HuH-7 (cell line): ENCODE results near the gene RPAP3.

Experiments used
- DNase-seq: peaks from one replicate; pipeline ENCODE4 v3.0.0; 2011; ENCODE audit warnings: low spot score

The RPAP3 gene

DNA sequence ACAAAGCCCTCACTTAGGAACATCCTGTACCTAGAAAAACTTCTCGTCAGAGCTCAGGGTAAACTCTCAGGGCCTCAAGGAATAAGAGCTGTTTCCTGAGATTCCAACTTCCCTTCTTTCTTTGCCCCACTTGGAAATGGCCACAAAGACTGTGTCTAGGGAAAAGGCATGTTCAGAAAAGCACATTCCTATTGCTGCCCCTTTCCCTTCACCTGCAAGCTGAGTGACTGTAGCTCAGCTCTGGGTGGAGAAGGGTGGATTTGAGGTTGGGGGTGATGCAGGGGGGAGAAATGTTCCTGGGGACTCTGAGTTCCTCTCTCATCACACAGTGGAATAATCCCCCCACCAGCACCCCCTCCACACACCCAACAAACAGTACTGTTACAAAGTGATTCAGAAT is 12.7 kb upstream of the RPAP3 start:
- DNase-seq, result no peak

DNA sequence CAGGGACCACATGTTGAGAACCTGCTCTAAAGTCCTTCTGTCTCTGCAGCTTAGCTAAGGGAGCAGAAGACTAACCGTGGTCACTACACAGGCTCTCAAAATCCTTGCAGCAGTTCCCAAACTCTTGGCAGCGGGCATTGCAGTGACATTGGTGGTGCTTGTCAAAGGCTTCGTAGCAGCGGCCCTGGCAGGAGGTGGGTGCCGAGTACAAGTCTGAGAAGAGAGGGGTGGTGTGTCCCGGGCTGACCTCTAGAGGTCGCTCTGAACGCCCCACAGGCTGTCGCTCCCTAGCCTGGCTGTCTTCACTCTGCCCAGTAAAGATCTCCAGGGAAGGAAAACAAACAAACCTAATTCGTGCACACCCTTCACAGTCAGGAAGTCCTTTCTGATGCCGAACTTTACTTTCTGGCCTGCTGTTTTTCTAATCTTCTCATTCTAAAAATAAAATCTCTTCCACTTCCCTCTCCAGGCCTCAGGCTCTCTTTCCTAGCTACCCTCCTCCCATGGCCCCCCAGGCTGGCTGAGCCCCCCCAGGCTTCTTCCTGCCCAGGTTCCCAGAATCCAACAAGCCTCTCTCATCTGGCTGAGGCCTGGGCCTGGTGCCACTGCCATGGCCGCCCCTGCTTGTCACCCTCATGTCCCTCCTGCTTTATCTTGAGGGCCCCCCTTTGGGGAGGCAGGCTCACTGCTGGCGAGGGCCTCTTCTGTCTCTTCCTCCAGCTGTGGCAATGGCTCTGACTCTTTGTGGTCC is 11.8 kb upstream of the RPAP3 start:
- DNase-seq, result peak; percentile 90

DNA sequence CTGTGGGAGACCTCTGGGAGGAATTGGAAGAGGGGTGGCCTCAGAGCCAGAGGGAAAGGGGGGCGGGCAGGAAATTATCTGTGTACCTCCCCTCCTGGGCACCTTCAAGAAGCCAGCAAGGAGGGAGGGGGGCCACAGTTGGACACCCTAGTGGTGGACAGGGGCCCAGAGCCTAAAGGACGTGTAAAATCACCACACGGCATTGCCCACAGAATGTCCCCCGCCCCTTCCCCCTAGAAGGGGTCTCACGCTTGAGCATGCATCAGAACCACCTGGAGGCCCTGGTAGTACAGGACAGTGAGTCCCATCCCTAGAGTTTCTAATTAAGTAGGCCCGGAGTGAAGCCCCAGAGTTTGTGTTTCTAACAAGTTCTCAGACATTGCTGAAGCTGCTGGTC is 11.2 kb upstream of the RPAP3 start:
- no peak for DNase-seq

DNA sequence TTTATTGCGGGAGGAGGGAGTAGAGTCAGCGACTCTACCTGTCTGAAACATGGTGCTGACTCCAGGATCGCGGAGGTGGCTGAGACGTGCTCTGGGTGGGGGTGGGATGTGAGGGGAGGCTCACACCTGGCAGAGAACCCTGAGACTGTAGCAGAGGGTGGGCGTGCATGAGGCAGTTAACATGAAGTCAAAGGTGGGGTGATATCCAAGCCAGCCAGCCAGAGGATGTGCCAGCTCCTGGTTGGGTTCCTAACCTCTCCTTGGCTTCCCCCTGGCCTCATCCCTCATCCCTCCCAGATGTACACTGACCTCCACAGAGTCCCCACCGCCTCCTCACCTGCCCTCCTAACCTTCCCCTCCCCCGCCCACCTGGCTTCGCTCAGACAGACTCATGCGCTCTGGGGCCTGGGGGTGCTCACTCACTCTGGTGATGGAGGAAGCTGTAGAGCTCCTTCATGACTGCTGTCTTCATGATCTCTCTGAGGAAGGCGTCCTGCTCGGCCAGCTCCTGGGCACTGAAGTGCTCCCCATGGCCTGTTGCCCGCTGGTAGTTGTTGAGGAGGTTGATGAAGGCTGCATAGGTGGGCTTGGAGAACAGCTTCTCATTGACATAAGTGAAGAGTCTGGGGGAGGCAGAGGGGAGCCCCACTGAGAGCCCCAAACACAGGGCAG is 10.2 kb upstream of the RPAP3 start:
- no peak for DNase-seq

GRCh38 chr12:47715393-47715876 is 9.6 kb upstream of the RPAP3 start:
- DNase-seq, result peak; percentile 65

- no peak for DNase-seq
These were observed 9.1 kb upstream of the RPAP3 start for GRCh38 chr12:47714826-47715386.

DNA sequence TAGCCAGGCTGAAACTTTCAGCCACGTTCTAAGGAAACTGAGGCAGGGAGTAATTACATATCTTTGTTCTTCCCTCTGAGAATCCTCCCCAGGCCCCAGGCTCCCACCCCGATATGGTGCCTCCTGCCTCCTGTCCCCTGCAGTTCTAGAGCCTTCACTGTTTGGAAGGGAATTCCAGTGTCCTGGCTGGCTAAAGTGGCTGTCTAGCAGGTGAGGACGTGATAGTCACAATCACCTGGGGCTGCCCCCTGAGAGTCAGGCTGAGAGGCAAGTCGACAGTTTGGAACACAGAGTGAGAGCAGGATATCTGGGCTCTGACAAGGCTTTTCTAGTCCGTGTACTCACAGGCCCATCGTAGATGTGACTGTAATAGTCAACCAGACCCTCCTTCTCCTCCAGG is 6.3 kb upstream of the RPAP3 start:
- DNase-seq, result no peak

- DNase-seq, result no peak
These were observed 5.6 kb upstream of the RPAP3 start for GRCh38 chr12:47711448-47711847.

- DNase-seq, result no peak
These were observed 4.4 kb upstream of the RPAP3 start for GRCh38 chr12:47710278-47710677.

GRCh38 chr12:47709671-47710070 is 3.8 kb upstream of the RPAP3 start:
- no peak for DNase-seq

DNA sequence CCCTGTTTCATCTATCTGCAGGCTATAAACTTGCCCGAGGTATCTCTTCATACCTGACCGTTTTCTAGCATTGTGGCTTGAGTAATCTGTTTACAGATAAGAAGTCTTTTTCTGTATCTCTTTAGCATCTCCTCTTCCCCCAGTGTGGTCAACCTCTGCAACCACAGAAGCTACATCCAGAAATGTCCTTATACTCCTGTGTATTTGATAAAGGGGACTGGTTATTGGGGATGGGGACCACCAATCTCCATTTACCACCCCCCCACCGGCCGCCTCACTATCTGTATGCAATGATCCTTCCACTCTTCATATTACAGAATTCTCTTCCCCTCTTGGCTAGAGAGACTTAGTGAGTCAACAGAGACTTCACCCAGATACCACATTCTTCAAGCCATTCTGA is 3.4 kb upstream of the RPAP3 start:
- no peak for DNase-seq

DNA sequence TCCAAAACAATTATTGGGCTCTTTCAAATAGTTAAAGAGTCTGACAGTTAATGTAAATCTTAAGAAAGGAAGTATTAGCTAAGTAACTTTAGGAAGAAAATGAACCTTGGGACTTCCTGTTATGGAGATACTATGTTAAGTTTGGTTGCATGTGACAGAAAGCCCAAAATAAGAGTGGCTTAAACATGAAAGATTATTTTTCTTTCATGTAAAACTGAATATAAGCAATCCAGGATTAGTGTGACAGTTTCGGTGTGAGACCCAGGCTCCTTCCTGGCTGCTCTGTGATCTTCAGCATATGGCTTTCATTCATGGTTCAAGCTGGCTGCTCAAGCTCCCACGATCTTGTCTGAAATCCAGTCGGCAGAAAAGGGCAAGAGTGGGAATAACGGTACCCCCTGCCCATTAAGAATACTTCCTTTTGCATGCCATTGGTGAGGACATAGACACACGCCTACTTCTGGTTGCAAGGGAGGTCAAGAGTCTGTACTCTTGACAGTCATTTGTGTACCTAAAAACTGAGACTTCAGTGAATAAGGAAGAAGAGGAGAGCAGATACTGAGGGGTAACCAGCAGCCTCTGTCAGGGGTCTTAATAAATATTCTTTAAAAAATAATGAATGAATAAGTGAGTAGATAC is 2.2 kb upstream of the RPAP3 start:
- DNase-seq, result no peak

DNA sequence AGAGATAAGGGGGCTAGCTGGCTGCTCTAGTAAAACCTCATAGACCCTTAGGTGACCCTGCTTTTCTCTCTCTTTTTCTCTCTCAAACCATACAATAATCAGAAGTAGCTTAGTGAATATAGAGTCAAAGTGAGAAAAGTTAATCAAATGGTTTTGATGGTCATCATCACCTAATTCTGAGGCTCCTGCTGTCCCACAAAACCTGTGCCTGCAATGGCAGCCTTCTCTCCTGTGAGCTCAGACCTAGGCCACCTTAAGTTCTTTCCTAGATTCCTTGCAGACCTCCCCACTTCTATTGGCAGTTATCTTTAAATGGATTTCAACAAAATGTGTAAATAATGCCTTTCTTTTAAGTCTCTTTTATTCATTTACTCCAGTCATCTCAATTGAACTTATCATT is 1.5 kb upstream of the RPAP3 start:
- no peak for DNase-seq

- no peak for DNase-seq
These were observed 633 bp downstream of the RPAP3 start for GRCh38 chr12:47705229-47705565.

DNA sequence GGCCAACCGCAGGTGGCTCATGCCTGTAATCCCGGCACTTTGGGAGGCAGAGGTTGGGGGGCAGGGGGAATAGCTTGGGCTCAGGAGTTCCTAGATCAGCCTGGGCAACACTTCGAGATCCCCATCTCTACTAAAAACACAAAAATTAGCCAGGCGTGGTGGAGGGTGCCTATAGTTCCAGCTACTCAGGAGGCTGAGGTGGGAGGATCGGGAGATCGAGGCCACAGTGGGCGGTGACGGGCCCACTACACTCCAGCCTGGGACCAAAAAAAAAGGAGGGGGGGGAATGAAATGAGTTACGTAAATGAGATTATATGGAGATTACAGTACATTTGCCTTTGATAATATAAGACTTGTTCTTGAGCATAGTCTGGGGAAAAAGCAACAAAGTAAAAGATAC is 1.1 kb downstream of the RPAP3 start:
- DNase-seq, result no peak

GRCh38 chr12:47700263-47700662 is 5.6 kb downstream of the RPAP3 start:
- DNase-seq, result no peak

GRCh38 chr12:47698631-47699030 is 7.2 kb downstream of the RPAP3 start:
- DNase-seq, result no peak

GRCh38 chr12:47698055-47698454 is 7.8 kb downstream of the RPAP3 start:
- DNase-seq, result no peak

DNA sequence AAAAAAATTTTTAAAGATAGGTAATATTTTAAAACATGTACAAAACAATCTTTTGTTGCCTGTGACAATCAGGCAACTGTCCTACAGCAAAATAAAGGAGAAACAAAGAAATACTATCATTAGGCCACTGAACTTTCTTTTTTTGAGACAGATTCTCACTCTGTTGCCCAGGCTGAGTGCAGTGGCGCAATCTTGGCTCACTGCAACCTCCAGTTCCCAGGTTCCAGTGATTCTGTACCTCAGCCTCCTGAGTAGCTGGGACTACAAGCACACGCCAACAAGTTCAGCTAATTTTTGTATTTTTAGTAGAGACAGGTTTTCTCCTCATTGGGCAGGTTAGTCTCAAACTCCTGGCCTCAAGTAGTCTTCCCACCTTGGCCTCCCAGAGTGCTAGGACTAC is 16.6 kb downstream of the RPAP3 start:
- DNase-seq, result no peak

GRCh38 chr12:47687636-47688035 is 18.2 kb downstream of the RPAP3 start:
- no peak for DNase-seq

DNA sequence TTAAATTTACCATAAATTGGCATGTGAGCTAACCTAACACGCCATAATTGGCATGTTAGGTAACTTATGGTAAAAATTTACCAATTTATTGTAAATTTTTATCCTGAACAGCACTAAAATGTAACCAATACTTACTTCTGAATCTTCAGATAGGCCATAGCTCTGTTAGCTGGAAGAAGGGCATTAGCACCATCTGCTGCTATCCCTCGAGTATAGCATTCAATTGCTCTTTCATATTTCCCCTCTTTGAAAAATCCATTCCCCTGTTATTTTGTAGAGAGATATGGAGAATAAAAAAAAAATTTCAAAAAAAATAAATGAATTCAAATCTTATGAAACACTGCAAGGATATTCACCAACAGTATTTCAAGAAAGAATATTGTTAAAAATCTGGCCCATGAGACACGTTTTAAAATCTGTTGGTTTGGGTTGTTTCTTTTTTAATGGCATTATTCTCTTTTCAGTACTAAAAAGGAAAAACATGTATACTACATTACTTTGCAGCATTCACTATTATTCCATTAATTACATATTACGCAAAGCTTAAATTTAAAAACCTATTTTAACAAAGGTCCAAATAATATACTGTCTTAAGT is 19.1 kb downstream of the RPAP3 start:
- peak; percentile 28 for DNase-seq

DNA sequence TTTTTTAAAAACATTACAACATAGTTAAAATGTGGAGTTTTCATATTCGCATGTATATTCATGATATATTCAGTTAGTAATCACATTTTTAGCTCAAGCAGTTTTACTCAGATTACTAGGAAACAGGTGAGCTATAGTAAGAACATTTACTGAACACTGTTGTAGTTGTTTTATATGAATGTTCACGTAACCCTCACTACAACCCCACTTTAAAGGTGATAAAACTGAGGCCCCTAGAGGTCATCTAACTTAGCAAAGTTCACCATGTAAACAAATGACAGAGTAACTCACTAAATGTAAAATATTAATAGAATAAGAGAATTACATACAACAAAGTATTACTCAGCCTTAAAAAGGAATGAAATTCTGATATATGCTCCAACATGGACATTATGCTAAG is 26.0 kb downstream of the RPAP3 start:
- DNase-seq, result no peak

DNA sequence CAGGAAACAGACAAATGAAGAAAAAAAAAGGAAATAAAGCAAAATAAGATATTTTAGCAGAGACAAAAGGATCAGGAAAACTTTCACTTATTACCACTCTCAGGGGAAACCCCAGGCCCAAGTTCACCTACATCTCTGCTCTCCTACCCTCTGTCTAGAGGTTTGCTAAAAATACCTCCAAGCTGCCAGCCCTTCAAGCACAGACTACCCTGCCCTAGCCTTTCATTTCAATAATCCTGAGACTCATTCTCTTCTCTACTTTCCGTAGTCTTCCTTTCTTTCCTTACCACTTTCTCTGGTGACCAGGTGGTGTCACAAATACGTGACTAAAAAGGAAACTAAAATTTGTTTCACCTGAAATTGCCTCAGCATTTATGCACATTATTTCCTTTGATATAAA is 33.8 kb downstream of the RPAP3 start:
- no peak for DNase-seq
